Cerebellar nuclear complex (tissue), 1 donor: ENCODE results near the gene MATCAP1.
A peak's percentile ranks its signal among the peaks of the same experiment; 100 is the strongest.

ENCODE experiments used
- DNase-seq, 2 experiments: peaks; one replicate each; lab custom pipeline; 2025; lab: John Stamatoyannopoulos, UW

MATCAP1 gene

GRCh38 chr16:67183627-67184452, at the start of gene MATCAP1:
TSS of gene MATCAP1 (minus strand) at chr16:67183963. CDS start at chr16:67180610, 3,353 bp downstream.
- DNase-seq = peak; percentile 87 to 99

- DNase-seq = no peak
These were observed 47.3 kb upstream of the MATCAP1 start for GRCh38 chr16:67230809-67231660.

GRCh38 chr16:67229906-67230808, 46.4 kb upstream of the MATCAP1 start:
- no peak for DNase-seq

GRCh38 chr16:67228905-67229304, 45.1 kb upstream of the MATCAP1 start:
- DNase-seq = no peak

- no peak for DNase-seq
These were observed 44.4 kb upstream of the MATCAP1 start for GRCh38 chr16:67228034-67228785.

- DNase-seq = no peak
These were observed 43.8 kb upstream of the MATCAP1 start for GRCh38 chr16:67227567-67227921.

GRCh38 chr16:67226804-67227566, 43.2 kb upstream of the MATCAP1 start, which contains the start of gene TMEM208:
TSS of gene TMEM208 (plus strand) at chr16:67227130. CDS start at chr16:67227219, 89 bp downstream.
- peak; percentile 85 to 87 for DNase-seq

GRCh38 chr16:67226295-67226803, 42.6 kb upstream of the MATCAP1 start:
- DNase-seq = no peak

GRCh38 chr16:67223992-67224391, 40.2 kb upstream of the MATCAP1 start:
- no peak for DNase-seq

GRCh38 chr16:67216612-67217490, 33.1 kb upstream of the MATCAP1 start:
- no peak for DNase-seq

- DNase-seq = no peak
These were observed 31.9 kb upstream of the MATCAP1 start for GRCh38 chr16:67215706-67216105.

GRCh38 chr16:67213197-67214019, 29.6 kb upstream of the MATCAP1 start:
- DNase-seq = no peak

- DNase-seq = no peak
These were observed 29.0 kb upstream of the MATCAP1 start for GRCh38 chr16:67212766-67213165.

- DNase-seq = no peak
These were observed 27.9 kb upstream of the MATCAP1 start for GRCh38 chr16:67211674-67212073.

- no peak for DNase-seq
These were observed 26.5 kb upstream of the MATCAP1 start for GRCh38 chr16:67210069-67210937.

- DNase-seq = no peak
These were observed 25.8 kb upstream of the MATCAP1 start for GRCh38 chr16:67209565-67209964.
